GM10266 (cell line): ENCODE results near the gene TMEM213.

Experiments used
- DNase-seq: peaks from one replicate; pipeline ENCODE4 v3.0.0; 2012; ENCODE audit errors: extremely low spot score
- TF ChIP-seq, protein P1 (sequence below): IDR thresholded peaks from 2 replicates; pipeline ENCODE4 v1.5.1; 2012; ENCODE audit warnings: mild to moderate bottlenecking, low read depth; ENCODE audit not compliant: control insufficient read depth, insufficient read depth; ENCODE audit errors: missing control alignments

TMEM213 gene

DNA sequence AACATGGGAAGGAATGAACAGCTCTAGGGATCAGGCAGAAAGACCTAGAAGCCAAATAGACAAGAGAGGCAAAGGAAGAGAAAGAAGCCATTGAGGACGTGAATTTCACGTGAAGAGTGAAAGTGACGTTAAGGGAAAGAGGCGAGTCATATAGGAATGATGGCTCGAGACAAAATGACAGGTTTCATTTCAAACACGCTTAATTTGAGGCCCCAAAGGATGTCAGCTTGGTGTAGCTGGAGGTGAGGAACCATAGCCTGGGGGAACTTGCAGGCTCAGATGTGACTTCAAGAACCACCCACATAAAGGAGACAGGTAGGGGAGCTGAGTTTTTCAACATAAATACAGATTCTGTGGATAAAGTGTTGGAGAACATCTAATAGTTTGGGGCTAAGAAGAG, 84.5 kb downstream of the TMEM213 start:
- TF ChIP-seq, protein P1, sequence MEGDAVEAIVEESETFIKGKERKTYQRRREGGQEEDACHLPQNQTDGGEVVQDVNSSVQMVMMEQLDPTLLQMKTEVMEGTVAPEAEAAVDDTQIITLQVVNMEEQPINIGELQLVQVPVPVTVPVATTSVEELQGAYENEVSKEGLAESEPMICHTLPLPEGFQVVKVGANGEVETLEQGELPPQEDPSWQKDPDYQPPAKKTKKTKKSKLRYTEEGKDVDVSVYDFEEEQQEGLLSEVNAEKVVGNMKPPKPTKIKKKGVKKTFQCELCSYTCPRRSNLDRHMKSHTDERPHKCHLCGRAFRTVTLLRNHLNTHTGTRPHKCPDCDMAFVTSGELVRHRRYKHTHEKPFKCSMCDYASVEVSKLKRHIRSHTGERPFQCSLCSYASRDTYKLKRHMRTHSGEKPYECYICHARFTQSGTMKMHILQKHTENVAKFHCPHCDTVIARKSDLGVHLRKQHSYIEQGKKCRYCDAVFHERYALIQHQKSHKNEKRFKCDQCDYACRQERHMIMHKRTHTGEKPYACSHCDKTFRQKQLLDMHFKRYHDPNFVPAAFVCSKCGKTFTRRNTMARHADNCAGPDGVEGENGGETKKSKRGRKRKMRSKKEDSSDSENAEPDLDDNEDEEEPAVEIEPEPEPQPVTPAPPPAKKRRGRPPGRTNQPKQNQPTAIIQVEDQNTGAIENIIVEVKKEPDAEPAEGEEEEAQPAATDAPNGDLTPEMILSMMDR = no peak
- no peak for DNase-seq

DNA sequence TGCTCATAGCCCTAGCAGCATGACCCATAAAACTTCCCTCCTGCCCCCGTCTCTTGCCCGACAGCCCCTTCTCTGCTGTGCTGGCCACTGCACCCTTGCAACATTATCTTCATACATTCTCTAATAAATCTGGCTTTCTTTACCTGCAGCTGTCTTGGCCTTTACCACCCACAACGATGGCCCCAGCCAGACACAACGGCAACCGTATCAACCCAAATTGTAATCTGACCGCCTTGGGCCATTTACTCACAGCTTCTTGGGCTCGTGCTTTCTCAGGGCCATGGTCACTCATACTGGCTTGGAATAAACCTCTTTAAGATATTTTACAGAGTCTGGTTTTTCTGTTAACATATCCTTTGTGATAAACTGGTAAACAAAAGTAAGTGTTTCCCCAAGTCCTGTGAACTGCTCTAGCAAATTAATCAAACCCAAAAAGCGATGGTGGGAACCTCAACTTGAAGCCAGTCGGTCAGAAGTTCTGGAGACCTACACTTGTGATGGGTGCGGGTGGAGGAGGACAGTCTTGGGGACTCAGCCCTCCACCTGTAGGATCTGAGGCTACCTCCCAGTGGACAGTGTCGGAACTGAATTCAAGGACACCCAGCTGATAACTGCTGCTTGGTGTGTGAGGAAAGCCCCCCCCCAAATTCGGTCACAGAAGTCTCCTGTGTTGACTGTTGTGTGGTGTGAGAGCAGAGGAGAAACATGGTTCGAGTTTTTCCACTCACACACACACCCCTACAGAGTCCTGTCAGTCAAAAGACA, 87.8 kb downstream of the TMEM213 start:
- TF ChIP-seq, protein P1 = no peak
- no peak for DNase-seq

DNA sequence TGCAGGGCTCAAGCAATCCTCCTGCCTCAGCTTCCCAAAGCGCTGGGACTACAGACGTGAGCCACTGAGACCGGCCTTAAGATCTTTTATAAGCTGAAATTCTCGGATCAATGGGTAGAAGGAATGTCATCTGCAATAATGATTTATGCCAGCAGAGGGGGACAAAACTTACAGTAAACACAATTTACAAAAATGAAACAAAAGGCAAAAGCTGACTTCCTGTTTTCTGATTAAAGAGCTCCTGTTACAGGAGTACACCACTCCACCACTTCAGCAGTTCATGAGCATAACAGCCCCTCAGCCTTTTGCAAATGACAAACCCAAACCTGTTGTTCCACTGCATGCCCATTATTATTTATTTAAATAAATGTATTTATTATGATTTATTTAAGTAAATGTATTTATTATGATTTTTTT, 88.7 kb downstream of the TMEM213 start:
- DNase-seq = peak; percentile 73

DNA sequence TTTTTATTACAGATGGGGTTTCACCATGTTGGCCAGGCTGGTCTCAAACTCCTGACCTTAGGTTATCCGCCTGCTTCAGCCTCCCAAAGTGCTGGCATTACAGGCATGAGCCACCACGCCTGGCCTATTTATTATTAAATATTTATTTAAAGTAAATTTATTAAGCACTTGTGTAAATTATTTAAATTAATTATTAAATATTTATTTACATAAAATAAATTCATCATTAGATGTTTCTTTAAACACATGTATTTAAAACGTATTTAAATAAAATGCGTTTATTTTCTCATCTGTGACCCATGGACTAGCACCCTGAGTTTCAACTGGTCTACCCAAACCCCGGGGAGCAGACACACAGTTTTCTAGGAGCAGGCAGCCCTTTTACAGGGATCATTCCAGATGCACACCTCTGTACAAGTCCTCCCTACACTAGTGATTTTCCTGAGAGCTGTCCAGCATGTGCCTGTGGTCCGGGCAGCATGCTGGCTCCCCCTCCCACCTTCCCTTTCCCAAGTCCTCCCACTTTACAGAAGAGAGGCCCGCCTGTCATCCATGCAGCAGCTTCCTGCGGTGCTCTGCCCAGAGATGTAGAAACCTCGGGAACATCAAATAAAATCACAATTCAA, 89.4 kb downstream of the TMEM213 start:
- no peak for DNase-seq
- TF ChIP-seq, protein P1 = no peak

More for the DNA sequence above, 88.7 kb downstream of the TMEM213 start:
- TF ChIP-seq, protein P1 = peak; percentile 72
